ENCODE data around the gene TBC1D22A. TPM values are rescaled to one million over a fixed set of nuclear protein-coding genes. Genes with fewer than 3 reads are reported as not detected.

The TBC1D22A gene
- total RNA-seq, 1 donor from 2014 or later: 28.9 TPM

GRCh38 chr22:47146391-47146790 is 383.9 kb downstream of the TBC1D22A start:
- Mint-ChIP-seq H3K27ac (ENCODE audit: unreplicated experiment) (no peak overlapping the region), H3K4me1 (ENCODE audit: unreplicated experiment) (peaks cover 4% of the 10 kb centered on the region), H3K4me3 (ENCODE audit: unreplicated experiment) (no peak overlapping the region), H3K36me3 (ENCODE audit: unreplicated experiment) (no peaks in the 10 kb centered on the region), H3K9me3 (ENCODE audit: unreplicated experiment) (no peaks in the 10 kb centered on the region), H3K27me3 (ENCODE audit: unreplicated experiment) (no peaks in the 10 kb centered on the region)
- DNase-seq (ENCODE audit: extremely low spot score, unreplicated experiment): no peak
- TF ChIP-seq, protein P1, sequence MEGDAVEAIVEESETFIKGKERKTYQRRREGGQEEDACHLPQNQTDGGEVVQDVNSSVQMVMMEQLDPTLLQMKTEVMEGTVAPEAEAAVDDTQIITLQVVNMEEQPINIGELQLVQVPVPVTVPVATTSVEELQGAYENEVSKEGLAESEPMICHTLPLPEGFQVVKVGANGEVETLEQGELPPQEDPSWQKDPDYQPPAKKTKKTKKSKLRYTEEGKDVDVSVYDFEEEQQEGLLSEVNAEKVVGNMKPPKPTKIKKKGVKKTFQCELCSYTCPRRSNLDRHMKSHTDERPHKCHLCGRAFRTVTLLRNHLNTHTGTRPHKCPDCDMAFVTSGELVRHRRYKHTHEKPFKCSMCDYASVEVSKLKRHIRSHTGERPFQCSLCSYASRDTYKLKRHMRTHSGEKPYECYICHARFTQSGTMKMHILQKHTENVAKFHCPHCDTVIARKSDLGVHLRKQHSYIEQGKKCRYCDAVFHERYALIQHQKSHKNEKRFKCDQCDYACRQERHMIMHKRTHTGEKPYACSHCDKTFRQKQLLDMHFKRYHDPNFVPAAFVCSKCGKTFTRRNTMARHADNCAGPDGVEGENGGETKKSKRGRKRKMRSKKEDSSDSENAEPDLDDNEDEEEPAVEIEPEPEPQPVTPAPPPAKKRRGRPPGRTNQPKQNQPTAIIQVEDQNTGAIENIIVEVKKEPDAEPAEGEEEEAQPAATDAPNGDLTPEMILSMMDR (IDR thresholded peaks at IDR 0.05): no peak

- Mint-ChIP-seq H3K27ac (ENCODE audit: unreplicated experiment) (no peak overlapping the region), H3K27me3 (ENCODE audit: unreplicated experiment) (no peaks in the 10 kb centered on the region), H3K36me3 (ENCODE audit: unreplicated experiment) (no peaks in the 10 kb centered on the region), H3K9me3 (ENCODE audit: unreplicated experiment) (no peaks in the 10 kb centered on the region), H3K4me3 (ENCODE audit: unreplicated experiment) (no peak overlapping the region), H3K4me1 (ENCODE audit: unreplicated experiment) (peaks cover 7% of the 10 kb centered on the region)
- DNase-seq (ENCODE audit: extremely low spot score, unreplicated experiment): no peak
- TF ChIP-seq, protein P1 (IDR thresholded peaks at IDR 0.05): no peak
Measured at GRCh38 chr22:47146941-47147340, 384.5 kb downstream of the TBC1D22A start.

GRCh38 chr22:47147572-47147971 is 385.1 kb downstream of the TBC1D22A start:
- TF ChIP-seq, protein P1 (IDR thresholded peaks at IDR 0.05): no peak
- DNase-seq (ENCODE audit: extremely low spot score, unreplicated experiment): no peak
- no peak overlapping the region for H3K27ac Mint-ChIP-seq (ENCODE audit: unreplicated experiment)
- no peak overlapping the region for H3K4me3 Mint-ChIP-seq (ENCODE audit: unreplicated experiment)
- no peaks in the 10 kb centered on the region for H3K36me3 Mint-ChIP-seq (ENCODE audit: unreplicated experiment)
- H3K9me3 Mint-ChIP-seq (ENCODE audit: unreplicated experiment): no peaks in the 10 kb centered on the region
- H3K27me3 Mint-ChIP-seq (ENCODE audit: unreplicated experiment): no peaks in the 10 kb centered on the region
- peaks cover 7% of the 10 kb centered on the region for H3K4me1 Mint-ChIP-seq (ENCODE audit: unreplicated experiment)

DNA sequence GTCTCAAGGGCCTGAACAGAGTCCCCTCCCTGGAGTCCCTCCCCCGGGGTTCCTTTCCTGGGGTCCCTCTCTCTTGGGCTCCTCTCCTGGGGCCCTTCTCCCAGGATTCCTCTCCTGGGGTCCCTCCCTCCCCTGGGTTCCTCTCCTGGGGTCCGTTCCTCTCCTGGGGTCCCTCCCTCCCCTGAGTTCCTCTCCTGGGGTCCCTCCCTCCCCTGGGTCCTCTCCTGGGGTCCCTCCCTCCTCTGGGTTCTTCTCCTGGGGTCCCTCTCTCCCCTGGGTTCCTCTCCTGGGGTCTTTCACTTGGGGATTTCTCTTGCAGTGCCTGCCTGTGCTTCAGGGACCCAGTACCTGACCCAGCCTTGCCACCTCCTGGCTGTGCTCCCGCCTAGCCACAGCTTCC is 386.1 kb downstream of the TBC1D22A start:
- Mint-ChIP-seq H3K27ac (ENCODE audit: unreplicated experiment) (no peak overlapping the region), H3K9me3 (ENCODE audit: unreplicated experiment) (no peaks in the 10 kb centered on the region), H3K36me3 (ENCODE audit: unreplicated experiment) (no peaks in the 10 kb centered on the region)

GRCh38 chr22:47148956-47149728 is 386.7 kb downstream of the TBC1D22A start:
- no peaks in the 10 kb centered on the region for H3K9me3 Mint-ChIP-seq (ENCODE audit: unreplicated experiment)
- peaks cover 7% of the 10 kb centered on the region for H3K4me1 Mint-ChIP-seq (ENCODE audit: unreplicated experiment)
- H3K36me3 Mint-ChIP-seq (ENCODE audit: unreplicated experiment): no peaks in the 10 kb centered on the region
- TF ChIP-seq, protein P1 (IDR thresholded peaks at IDR 0.05): no peak
- H3K27ac Mint-ChIP-seq (ENCODE audit: unreplicated experiment): no peak overlapping the region
- DNase-seq (ENCODE audit: extremely low spot score, unreplicated experiment): no peak
- H3K4me3 Mint-ChIP-seq (ENCODE audit: unreplicated experiment): no peak overlapping the region
- no peaks in the 10 kb centered on the region for H3K27me3 Mint-ChIP-seq (ENCODE audit: unreplicated experiment)

More for the DNA sequence above, 386.1 kb downstream of the TBC1D22A start:
- Mint-ChIP-seq H3K27me3 (ENCODE audit: unreplicated experiment) (no peaks in the 10 kb centered on the region), H3K4me3 (ENCODE audit: unreplicated experiment) (no peak overlapping the region), H3K4me1 (ENCODE audit: unreplicated experiment) (peaks cover 7% of the 10 kb centered on the region)
- DNase-seq (ENCODE audit: extremely low spot score, unreplicated experiment): no peak
- TF ChIP-seq, protein P1 (IDR thresholded peaks at IDR 0.05): no peak

Data from osteocyte (in vitro differentiated cells).